Skin of body (tissue), 3 donors: ENCODE results near the gene MINDY2. TPM values are rescaled to one million over a fixed set of nuclear protein-coding genes. Genes with fewer than 3 reads are reported as not detected.
"Not testable (repeated sequence)": the region's sequence is repeated elsewhere in the genome, so short reads cannot be mapped to it uniquely, and the experiment has no call there.

ENCODE experiments used
- DNase-seq: peaks from one replicate; lab custom pipeline; 2025; lab: John Stamatoyannopoulos, UW
- small RNA-seq: library from RNA; depleted of rRNA; stranded (forward); fragments of <200 nt; gene quantifications from one replicate; pipeline ENCODE3, GENCODE V24; 2014; ENCODE audit warnings: low replicate concordance
- total RNA-seq: library from RNA; depleted of rRNA; stranded (reverse); fragments of >200 nt; gene quantifications from one replicate; pipeline ENCODE4 v1.2.3, GENCODE V29; 2014

Gene MINDY2
- total RNA-seq, 1 donor from 2014 or later: 20.4 TPM

DNA sequence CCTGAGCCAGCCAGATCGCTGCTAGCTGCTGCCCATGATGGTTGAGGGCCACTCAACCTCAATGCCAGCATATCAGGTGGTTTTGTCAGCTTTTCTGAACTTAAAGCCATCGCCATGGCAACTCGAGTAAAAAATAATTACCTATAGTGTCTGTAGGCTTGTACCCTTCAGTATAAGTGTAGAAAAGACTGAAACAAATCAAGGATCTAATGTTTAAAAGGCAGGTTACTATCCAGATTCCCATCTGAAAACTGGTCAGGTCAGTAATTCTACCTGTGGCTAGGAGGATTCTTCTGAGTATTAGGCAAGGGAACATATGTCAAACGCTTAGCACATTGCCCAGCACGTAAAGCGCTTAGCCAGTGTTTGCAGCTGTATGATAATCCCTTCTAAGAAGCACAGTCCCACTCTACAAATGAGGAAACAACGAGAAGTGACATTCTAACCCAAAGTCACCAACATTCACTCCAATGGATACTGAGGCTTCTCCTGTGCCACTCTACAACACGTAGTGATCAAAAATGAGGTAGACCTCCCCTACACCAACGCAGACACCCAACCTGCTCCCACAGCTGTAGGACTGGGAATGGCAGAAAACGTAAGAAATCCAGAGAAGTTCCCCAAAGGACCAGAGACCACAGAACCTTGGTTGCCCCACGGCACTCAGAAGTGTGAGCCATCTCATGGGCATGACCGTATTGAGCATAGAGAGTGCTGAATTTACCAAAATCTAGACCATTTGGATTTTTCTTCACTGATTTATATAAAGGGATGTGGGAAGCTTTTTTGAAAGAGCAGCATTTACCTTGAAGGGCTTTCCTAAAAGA lies 107.1 kb downstream of the MINDY2 start:
- DNase-seq: no peak

DNA sequence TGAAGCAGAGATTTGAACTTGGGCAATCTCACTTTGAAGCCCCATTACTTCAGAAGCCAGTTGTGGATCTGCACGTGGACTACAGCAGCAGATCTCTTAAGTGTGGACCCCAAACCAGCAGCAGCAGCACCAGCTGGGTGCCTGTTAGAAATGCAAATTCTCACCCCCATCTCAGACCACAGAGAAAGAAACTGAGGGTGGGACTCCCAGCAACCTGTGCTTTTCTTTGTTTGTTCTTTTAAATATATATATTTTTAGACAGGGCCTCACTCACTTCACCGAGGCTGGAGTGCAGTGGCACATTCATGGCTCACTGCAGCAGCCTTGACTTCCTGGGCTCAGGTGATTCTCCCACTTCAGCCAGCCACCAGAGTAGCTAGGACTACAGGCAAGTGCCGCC lies 109.2 kb downstream of the MINDY2 start:
- no peak for DNase-seq

DNA sequence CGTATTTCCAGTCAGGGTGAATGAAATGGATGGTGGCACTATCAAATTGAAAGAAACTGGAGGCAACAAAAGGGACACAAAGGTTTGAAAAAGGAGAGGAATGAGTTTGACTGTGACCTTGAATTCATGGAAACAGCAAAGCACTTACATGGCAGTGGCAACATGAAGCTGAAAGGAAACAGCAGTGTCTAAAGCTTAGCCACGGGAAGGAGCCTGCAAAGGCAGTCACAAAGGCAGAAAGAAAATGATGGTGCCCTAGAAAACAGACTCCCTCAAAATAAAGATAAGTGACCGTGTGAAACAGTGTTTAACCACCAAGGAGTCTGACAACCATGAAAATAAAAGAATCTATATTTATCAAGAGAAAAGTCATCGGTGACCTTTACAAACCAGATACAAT lies 111.1 kb downstream of the MINDY2 start:
- DNase-seq: no peak

- DNase-seq: not testable (repeated sequence)
Observed at GRCh38 chr15:58883926-58884325, 112.8 kb downstream of the MINDY2 start.

DNA sequence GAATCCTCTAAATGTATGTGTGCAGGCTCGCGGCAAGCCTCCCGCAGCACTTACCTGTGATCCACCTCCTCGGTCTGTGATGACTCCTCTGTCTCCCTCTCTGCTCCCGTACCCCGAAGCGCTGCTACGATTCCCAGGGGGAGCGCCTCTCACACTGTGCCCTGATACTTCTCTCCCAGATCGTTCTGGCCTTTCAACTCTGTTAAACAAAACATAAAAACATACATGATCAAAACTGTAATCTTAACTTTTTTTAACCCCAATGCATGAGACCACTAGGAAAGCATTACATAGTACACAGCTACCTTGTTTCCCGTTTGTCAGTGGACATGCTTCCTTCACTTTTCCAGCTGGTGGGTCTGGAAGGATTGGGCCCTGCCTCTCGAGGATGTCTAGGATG lies 115.8 kb downstream of the MINDY2 start:
- no peak for DNase-seq

- DNase-seq: no peak
Observed at GRCh38 chr15:58889363-58889762, 118.3 kb downstream of the MINDY2 start.

DNA sequence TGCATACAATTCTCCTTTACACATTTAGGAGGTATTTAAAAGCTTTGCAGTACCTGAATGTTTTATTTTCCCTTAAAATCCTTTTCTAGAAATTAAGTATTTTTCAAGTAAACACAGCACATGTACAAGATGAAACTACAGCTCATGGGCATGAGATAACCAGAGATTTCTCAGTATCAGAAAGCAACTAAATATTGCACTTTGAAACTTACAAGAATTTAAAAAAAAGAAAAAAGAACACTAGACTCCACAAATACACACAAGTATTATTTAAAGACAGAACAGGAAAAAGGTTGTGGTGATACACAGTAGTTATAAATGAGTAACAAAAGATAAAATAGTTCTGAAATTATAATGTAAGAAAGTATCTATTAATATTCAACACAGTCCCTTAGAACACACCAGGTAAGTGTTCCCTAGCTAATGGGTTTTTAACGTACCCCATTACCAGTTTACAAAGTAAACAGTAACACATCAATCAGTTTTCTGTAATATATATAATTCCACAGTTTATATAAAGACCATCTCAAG lies 127.1 kb downstream of the MINDY2 start:
- DNase-seq: no peak

DNA sequence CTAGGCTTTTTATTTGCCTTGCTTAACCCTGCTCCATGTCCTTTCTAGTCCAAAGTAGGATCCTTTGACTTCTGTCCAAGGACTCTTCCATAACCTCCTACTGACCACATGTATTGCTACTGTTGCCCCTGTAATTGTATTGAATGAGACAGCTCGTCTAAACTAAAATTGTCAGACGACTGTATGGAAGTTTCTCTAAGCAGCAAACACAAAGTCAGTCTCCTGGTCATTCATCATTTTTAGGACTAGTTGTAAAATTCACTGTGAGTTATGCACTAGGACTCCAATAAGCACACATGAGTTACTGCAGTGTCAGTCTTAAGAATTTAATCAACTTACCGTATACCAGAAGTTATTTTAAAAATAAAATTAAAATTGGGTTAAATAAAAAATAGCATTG lies 129.5 kb downstream of the MINDY2 start:
- DNase-seq: no peak

- no peak for DNase-seq
Observed at GRCh38 chr15:58908550-58909309, 137.6 kb downstream of the MINDY2 start.

GRCh38 chr15:58909616-58910015 lies 138.5 kb downstream of the MINDY2 start:
- no peak for DNase-seq

- DNase-seq: no peak
Observed at GRCh38 chr15:58910456-58910855, 139.4 kb downstream of the MINDY2 start.

Small RNAs within 50 kb of the gene (small RNA-seq; reads per million reads assigned to genes)
- gene RF00012: not detected
- gene ZNF444P1: not detected

Other genes starting within 250 kb of the MINDY2 start
- 75.3 TPM for gene ADAM10, start 21.6 kb upstream of the MINDY2 start, total RNA-seq
- gene SLTM, start 162.4 kb downstream of the MINDY2 start, total RNA-seq: 119 TPM
- 26.5 TPM for gene RNF111, start 216.4 kb downstream of the MINDY2 start, total RNA-seq